HCT116 (cell line): ENCODE results near the gene GBP5. TPM values are rescaled to one million over a fixed set of nuclear protein-coding genes. Genes with fewer than 3 reads are reported as not detected.

ENCODE experiments used
- total RNA-seq: library from RNA; stranded (reverse); gene quantifications from one replicate; pipeline ENCODE4 v1.2.1, GENCODE V29; 2021; ENCODE audit not compliant: unreplicated experiment

The GBP5 gene
- total RNA-seq, 1 experiment from 2014 or later, result 0.17 TPM

Other genes with a start within 250 kb of the GBP5 start
- gene GBP3, start 250.0 kb downstream of the GBP5 start, total RNA-seq, result 1.2 TPM
- gene GBP1, start 207.7 kb downstream of the GBP5 start, total RNA-seq, result 0.15 TPM
- 0.98 TPM for gene GBP2, start 146.7 kb downstream of the GBP5 start, total RNA-seq
- not detected for gene GBP7, start 96.9 kb downstream of the GBP5 start, total RNA-seq
- 0.05 TPM for gene GBP4, start 73.9 kb downstream of the GBP5 start, total RNA-seq
- not detected for gene GBP6, start 91.2 kb upstream of the GBP5 start, total RNA-seq